Bronchus fibroblast of lung (primary cell): ENCODE measurements around the gene SNX21. TPM values are rescaled to one million over a fixed set of nuclear protein-coding genes. Genes with fewer than 3 reads are reported as not detected.

ENCODE experiments used
- total RNA-seq: library from RNA; depleted of rRNA; stranded (reverse); fragments of >200 nt; gene quantifications from 2 replicates; pipeline ENCODE4 v1.2.3, GENCODE V29; 2015

SNX21 gene, protein sequence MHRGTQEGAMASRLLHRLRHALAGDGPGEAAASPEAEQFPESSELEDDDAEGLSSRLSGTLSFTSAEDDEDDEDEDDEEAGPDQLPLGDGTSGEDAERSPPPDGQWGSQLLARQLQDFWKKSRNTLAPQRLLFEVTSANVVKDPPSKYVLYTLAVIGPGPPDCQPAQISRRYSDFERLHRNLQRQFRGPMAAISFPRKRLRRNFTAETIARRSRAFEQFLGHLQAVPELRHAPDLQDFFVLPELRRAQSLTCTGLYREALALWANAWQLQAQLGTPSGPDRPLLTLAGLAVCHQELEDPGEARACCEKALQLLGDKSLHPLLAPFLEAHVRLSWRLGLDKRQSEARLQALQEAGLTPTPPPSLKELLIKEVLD
- 49.5 and 53.3 TPM in 2 replicates for total RNA-seq

GRCh38 chr20:45833030-45833882, at the start of gene SNX21:
TSS of gene SNX21 (plus strand) at chr20:45833799. CDS start at chr20:45833920, 121 bp downstream.

DNA sequence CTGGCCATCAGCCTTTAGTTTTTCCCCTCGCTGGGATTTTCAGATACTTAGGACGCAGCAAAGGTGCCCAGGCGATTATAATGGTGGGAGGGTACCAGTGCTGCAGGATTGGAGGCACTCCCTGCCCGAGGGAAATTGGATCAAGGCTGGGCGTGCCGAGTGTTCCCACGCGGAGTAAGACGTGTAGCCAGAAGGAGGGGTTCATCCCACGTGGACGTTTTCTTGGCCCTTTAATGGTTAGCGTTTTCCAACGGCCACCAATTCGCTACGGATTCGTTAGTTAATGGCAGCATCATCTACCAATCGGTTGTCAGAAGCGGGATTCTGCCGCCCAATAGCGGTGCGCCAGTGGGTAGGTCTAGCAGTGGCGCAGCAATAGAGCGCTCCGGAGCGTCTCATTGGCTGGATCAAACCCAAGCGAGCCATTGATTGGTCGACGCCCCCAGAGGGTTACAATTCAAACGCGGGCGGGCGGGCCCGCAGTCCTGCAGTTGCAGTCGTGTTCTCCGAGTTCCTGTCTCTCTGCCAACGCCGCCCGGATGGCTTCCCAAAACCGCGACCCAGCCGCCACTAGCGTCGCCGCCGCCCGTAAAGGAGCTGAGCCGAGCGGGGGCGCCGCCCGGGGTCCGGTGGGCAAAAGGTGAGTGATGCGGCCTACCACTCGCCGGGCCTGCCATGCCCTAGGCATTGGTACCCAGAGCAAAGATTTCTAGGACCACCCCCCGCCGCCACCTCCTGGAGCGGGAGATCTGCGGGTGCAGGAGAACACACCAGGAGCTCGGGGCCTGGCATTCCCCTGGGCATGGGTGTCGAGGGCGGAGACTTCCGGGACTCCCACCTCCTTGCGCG, 21.2 kb upstream of the SNX21 start, which contains the start of gene UBE2C:
TSS of gene UBE2C (plus strand) at position 488 of the 849 bp plus-strand sequence. CDS start at position 540, 52 bp downstream.

GRCh38 chr20:45827030-45827652, 6.5 kb upstream of the SNX21 start, which contains the start of gene TNNC2:
TSS of gene TNNC2 (minus strand) at chr20:45827312. CDS start at chr20:45827248, 64 bp downstream.

GRCh38 chr20:45857114-45857881, 23.7 kb downstream of the SNX21 start, which contains the start of the genes ACOT8 and ZSWIM3:
TSS of gene ACOT8 (minus strand) at chr20:45857392. CDS start at chr20:45857315, 77 bp downstream.
TSS of gene ZSWIM3 (plus strand) at chr20:45857614. CDS start at chr20:45857826, 212 bp downstream.

DNA sequence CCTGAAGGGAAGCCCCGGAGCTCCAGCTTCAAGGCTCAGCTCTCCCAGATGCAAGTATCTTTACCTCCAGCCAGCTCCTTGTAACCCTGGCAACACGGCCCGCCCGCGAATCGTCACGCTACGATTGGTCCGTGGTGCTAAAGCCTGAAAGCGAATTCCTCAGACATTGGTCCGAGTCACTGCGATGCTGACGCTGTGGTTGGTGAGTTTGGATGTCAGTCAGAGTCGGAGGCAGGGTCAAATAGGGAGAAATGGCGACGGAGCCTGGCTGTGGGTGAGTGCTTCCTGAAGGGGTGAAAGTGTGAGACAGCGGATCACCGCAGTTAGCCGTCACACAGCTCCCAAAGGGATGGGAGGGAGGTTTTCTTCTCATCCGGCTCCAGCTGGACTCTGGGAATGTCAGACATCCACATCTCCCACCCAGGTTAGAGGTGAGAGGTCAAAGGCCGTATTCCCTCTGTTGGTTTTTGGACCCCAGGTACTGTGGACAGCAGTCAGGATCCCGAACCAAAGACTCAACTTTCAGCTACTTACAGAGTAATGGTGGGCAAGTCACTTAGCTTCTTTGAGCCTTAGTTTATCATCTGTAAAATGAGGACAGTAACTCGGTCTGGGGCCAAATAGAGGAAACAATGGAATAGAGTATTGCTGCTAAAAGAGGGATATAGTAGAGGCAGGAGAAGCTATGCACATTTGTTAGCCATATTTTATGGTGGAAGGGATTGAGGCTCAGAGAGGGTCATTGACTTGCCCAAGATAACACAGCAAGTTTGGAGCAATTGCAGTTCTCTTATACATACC, 47.6 kb downstream of the SNX21 start, which contains the start of gene ZSWIM1:
TSS of gene ZSWIM1 (plus strand) at position 240 of the 801 bp plus-strand sequence. CDS start 1,366 bp downstream, outside the sequence.

DNA sequence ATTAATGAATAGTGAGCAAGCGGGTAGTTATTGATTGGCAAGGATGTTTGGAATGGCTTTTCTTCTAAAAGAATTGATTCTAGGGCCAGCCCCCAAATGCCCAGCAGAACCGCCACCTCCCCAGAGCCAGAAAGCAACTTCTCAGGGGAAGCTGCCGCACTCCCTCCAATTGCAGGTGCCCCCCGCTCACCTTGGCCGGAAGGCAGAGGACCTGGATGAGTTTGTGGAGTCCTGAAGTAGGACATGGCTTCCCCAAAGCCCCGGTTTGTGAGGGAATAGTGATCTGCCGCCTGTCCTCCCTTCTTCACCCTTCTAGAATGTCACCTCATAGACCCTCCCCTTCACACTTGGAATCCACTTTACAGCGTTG, 53.7 kb downstream of the SNX21 start, which contains the start of gene SPATA25:
TSS of gene SPATA25 (minus strand) at position 277 of the 370 bp plus-strand sequence. CDS start at position 245, 32 bp downstream.

GRCh38 chr20:45890985-45891983, 57.7 kb downstream of the SNX21 start, which contains the start of the genes CTSA and NEURL2:
TSS of gene CTSA (plus strand) at chr20:45891335. CDS start at chr20:45891569, 234 bp downstream.
TSS of gene NEURL2 (minus strand) at chr20:45891208. CDS start at chr20:45890991, 217 bp downstream.

Other genes starting within 250 kb of the SNX21 start
- gene WFDC10A, start 204.1 kb upstream of the SNX21 start, total RNA-seq: not detected in 2 replicates
- not detected in 2 replicates for gene WFDC9, start 202.5 kb upstream of the SNX21 start, total RNA-seq
- not detected in 2 replicates for gene WFDC11, start 163.6 kb upstream of the SNX21 start, total RNA-seq
- gene WFDC13, start 131.8 kb upstream of the SNX21 start, total RNA-seq: not detected in 2 replicates
- gene WFDC10B, start 128.8 kb upstream of the SNX21 start, total RNA-seq: not detected in 2 replicates
- gene SPINT4, start 111.5 kb upstream of the SNX21 start, total RNA-seq: not detected in 2 replicates
- gene WFDC3, start 41.9 kb upstream of the SNX21 start, total RNA-seq: 0.67 TPM in 1 of 2 replicates, not detected in the other
- 29.6 and 36.7 TPM in 2 replicates for gene DNTTIP1, start 41.8 kb upstream of the SNX21 start, total RNA-seq
- gene UBE2C, start 21.2 kb upstream of the SNX21 start, total RNA-seq: 225 and 261 TPM in 2 replicates
- gene TNNC2, start 6.5 kb upstream of the SNX21 start, total RNA-seq: 0.84 TPM in 1 of 2 replicates, not detected in the other
- 39.8 and 40.3 TPM in 2 replicates for gene ACOT8, start 23.6 kb downstream of the SNX21 start, total RNA-seq
- 3.9 and 4.0 TPM in 2 replicates for gene ZSWIM3, start 23.8 kb downstream of the SNX21 start, total RNA-seq
- gene ZSWIM1, start 47.4 kb downstream of the SNX21 start, total RNA-seq: 9.2 and 9.4 TPM in 2 replicates
- 0.15 TPM in 1 of 2 replicates, not detected in the other for gene SPATA25, start 53.8 kb downstream of the SNX21 start, total RNA-seq
- gene NEURL2, start 57.4 kb downstream of the SNX21 start, total RNA-seq: 3.4 and 3.7 TPM in 2 replicates
- gene CTSA, start 57.5 kb downstream of the SNX21 start, total RNA-seq: 77.2 and 91.1 TPM in 2 replicates
- gene PLTP, start 78.4 kb downstream of the SNX21 start, total RNA-seq: 48.3 and 51.7 TPM in 2 replicates
- gene PCIF1, start 100.9 kb downstream of the SNX21 start, total RNA-seq: 19.7 and 22.7 TPM in 2 replicates
- 11.1 and 12.1 TPM in 2 replicates for gene ZNF335, start 138.4 kb downstream of the SNX21 start, total RNA-seq
- not detected in 2 replicates for gene MMP9, start 175.1 kb downstream of the SNX21 start, total RNA-seq
- not detected in 2 replicates for gene SLC12A5, start 195.4 kb downstream of the SNX21 start, total RNA-seq